Left lung (tissue), 10 donors: ENCODE measurements around the gene C5orf15. TPM values are rescaled to one million over a fixed set of nuclear protein-coding genes. Genes with fewer than 3 reads are reported as not detected.

Experiments
- ATAC-seq: fragments of 200-7000 bp; cut with Tn5 transposase; one replicate; pipeline ENCODE4 v1.9.1; 2020; ENCODE audit warnings: moderate library complexity
- DNase-seq, 4 donors: peaks; one replicate each; pipeline ENCODE4 v3.0.0-alpha.2; 2013 to 2020
- H3K27ac ChIP-seq, 2 donors: fragments of 200-600 bp; sonication (generic) in 1 of 2; one replicate each; pipeline versions ENCODE4 v1.5.0 to v1.8.0; 2020 to 2021
- H3K27me3 ChIP-seq, 2 donors: fragments of 200-600 bp; sonication (generic) in 1 of 2; one replicate each; pipeline versions ENCODE4 v1.5.0 to v1.8.0; 2020 to 2021
- H3K36me3 ChIP-seq, 2 donors: fragments of 200-600 bp; sonication (generic) in 1 of 2; one replicate each; pipeline versions ENCODE4 v1.5.0 to v1.8.0; 2020 to 2021
- H3K4me1 ChIP-seq, 2 donors: fragments of 200-600 bp; one replicate each; pipeline ENCODE4 v1.8.0; 2021
- H3K4me3 ChIP-seq, 2 donors: fragments of 200-600 bp; sonication (generic) in 1 of 2; one replicate each; pipeline versions ENCODE4 v1.5.0 to v1.8.0; 2020 to 2021; ENCODE audit warnings: mild to moderate bottlenecking in 1 of 2
- H3K9me3 ChIP-seq, 2 donors: fragments of 200-600 bp; sonication (generic) in 1 of 2; one replicate each; pipeline versions ENCODE4 v1.5.0 to v1.8.0; 2020 to 2021
- CTCF ChIP-seq, 2 donors: fragments of 200-600 bp; sonication (generic) in 1 of 2; IDR thresholded peaks; one replicate each; pipeline versions ENCODE4 v1.5.0 to v1.8.0; 2021; ENCODE audit warnings: antibody characterized with exemption in 2 of 2
- intact Hi-C, 2 donors: fragments of 100-400 bp; cut with DNase I; formaldehyde crosslinking; loops; one replicate each; pipeline versions ENCODE4 v1.11.2 to v1.14.2; 2022
- polyA plus RNA-seq, 6 donors: library from polyadenylated mRNA; unstranded; fragments of 120-200 nt; gene quantifications; one replicate each; pipeline ENCODE4 v1.2.1, GENCODE V29; 2013; ENCODE audit not compliant: insufficient read length in 6 of 6
- total RNA-seq, 2 donors: library from RNA; stranded (reverse); fragmentation: NEBNext Ultra II Directional; extraction: Animal tissue kit (Norgen Biotek cat#: 25700); gene quantifications; one replicate each; pipeline ENCODE4 v1.2.1, GENCODE V29; 2021
- donor health status: DM: no; HTN: yes; CAD: no.
- donor health status: DM: no; HTN: no; CAD: no.

The C5orf15 gene
- total and polyA plus RNA-seq, 8 donors = 34.7 to 121 (median 115) TPM

GRCh38 chr5:133910571-133910970 is 57.9 kb downstream of the C5orf15 start:
- intact Hi-C loops = no loop called here
- Histone ChIP-seq H3K27me3 (no peaks in the 10 kb centered on the region), H3K36me3 (no peaks in the 10 kb centered on the region), H3K27ac (no peak overlapping the region), H3K4me1 (no peaks in the 10 kb centered on the region), H3K4me3 (no peak overlapping the region), H3K9me3 (no peaks in the 10 kb centered on the region)
- no peak for TF ChIP-seq CTCF (IDR thresholded peaks at IDR 0.05)
- ATAC-seq (no peak), DNase-seq (no peak)

DNA sequence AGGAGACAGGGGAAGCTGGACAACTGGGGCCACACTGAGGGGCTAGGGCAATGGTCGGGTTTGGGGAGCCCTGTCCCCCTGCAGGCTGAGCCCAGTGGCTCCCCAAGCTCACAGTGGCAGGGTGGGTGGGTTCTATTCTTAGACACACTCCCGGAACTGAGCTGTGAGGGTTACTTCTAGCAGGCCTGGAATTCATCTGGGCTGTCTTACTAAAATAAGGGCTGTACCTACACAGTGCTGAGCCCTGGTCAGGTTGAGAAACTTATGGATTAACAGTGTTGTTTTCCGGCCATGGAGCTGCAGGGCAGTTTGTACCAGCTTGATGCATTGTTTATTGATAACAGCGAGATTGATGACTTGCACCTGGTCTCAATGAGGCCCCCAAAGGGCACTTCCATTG is 58.8 kb downstream of the C5orf15 start:
- no peak for ATAC-seq
- DNase-seq = no peak
- H3K4me1 ChIP-seq = no peaks in the 10 kb centered on the region
- H3K27me3 ChIP-seq = no peaks in the 10 kb centered on the region
- no peak for TF ChIP-seq CTCF (IDR thresholded peaks at IDR 0.05)
- no peaks in the 10 kb centered on the region for H3K9me3 ChIP-seq
- H3K36me3 ChIP-seq = no peaks in the 10 kb centered on the region
- no peak overlapping the region for H3K27ac ChIP-seq
- intact Hi-C loops = no loop called here
- no peak overlapping the region for H3K4me3 ChIP-seq

- no peaks in the 10 kb centered on the region for H3K4me1 ChIP-seq
- no peaks in the 10 kb centered on the region for H3K27me3 ChIP-seq
- no peak for DNase-seq
- no peak overlapping the region for H3K4me3 ChIP-seq
- no peaks in the 10 kb centered on the region for H3K36me3 ChIP-seq
- ATAC-seq = no peak
- no peaks in the 10 kb centered on the region for H3K9me3 ChIP-seq
- intact Hi-C loops = no loop called here
- H3K27ac ChIP-seq = no peak overlapping the region
- TF ChIP-seq CTCF (IDR thresholded peaks at IDR 0.05) = no peak
Observed at GRCh38 chr5:133907075-133907474, 61.4 kb downstream of the C5orf15 start.

- no peaks in the 10 kb centered on the region for H3K36me3 ChIP-seq
- H3K27ac ChIP-seq = no peak overlapping the region
- no peak for TF ChIP-seq CTCF (IDR thresholded peaks at IDR 0.05)
- ATAC-seq (no peak), DNase-seq (no peak)
- H3K4me1 ChIP-seq = no peaks in the 10 kb centered on the region
- no peak overlapping the region for H3K4me3 ChIP-seq
- H3K27me3 ChIP-seq = no peaks in the 10 kb centered on the region
- intact Hi-C loops = no loop called here
- no peaks in the 10 kb centered on the region for H3K9me3 ChIP-seq
Observed at GRCh38 chr5:133906303-133906702, 62.1 kb downstream of the C5orf15 start.

Other genes with a start within 250 kb of the C5orf15 start
- 100 to 1,000 TPM; 144 to 186 TPM for gene VDAC1, start 36.4 kb upstream of the C5orf15 start, total RNA-seq
- gene VDAC1, start 36.4 kb upstream of the C5orf15 start, polyA plus RNA-seq = 100 to 1,000 TPM; 118 to 143 (median 130) TPM
- gene TCF7, start 146.1 kb upstream of the C5orf15 start, total RNA-seq = 1 to 10 TPM; 4.8 to 5.1 TPM
- 10 to 100 TPM; 16.0 to 18.8 (median 17.9) TPM for gene TCF7, start 146.1 kb upstream of the C5orf15 start, polyA plus RNA-seq
- 100 to 1,000 TPM; 259 to 298 TPM for gene SKP1, start 208.3 kb upstream of the C5orf15 start, total RNA-seq
- gene SKP1, start 208.3 kb upstream of the C5orf15 start, polyA plus RNA-seq = 100 to 1,000 TPM; 520 to 584 (median 569) TPM